ENCODE data around the gene PDE7B.
"Not testable (repeated sequence)": the region's sequence is repeated elsewhere in the genome, so short reads cannot be mapped to it uniquely, and the experiment has no call there.

PDE7B gene

DNA sequence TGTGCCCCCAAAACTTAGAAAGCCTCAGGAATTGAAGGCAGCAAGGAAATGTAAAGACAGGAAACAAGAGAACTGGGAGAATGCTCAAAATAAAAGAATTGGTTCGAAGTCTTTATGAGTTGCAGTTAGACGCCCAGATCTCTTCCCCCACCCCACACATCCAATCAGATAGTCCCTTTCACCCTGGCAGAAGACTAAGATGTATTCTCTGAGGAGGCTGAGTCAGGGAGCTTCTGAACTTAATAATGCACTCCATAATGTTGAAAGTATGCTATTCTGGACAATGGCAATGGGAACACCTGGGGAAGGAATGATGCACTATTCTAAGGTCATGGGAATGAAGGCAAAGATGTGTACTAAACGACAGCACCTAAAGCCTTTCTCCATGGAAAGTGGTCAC is 225.0 kb downstream of the PDE7B start:
- no peak for DNase-seq (ENCODE audit: low spot score)

DNA sequence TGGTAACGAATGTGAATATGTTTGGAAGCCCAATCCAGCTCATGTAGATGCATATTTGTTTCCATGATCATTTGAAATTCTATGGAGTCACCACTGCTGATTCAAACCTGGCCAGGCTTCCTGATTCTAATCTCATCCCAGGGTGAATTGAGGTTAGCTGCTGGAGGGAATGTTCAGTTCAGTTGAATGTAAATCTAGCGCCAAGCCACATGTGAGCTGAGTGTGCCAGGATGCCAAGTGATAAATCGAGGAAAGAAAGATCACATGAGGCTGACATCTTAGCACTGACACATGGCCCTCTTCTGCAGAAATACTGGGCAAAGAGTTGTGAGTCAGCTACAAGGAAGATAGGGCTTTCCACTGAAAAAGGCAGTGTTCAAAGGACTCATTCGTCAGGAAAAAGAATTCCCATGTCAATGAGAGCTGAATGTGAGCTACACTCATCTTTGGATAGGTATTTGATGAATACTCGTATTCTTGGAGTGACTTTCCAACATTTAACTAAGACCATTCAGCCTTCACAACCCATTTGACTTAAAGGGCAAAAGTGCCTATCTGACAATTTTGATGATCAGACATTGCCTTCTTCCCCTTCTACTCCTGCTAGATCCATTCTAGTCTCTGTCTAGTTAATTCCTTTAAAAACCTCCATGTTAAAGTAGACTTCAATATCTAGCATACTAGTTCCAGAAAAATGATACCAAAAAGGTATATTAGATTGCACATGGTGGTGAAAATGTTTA is 226.5 kb downstream of the PDE7B start:
- peak; percentile 71 for DNase-seq (ENCODE audit: low spot score)

DNA sequence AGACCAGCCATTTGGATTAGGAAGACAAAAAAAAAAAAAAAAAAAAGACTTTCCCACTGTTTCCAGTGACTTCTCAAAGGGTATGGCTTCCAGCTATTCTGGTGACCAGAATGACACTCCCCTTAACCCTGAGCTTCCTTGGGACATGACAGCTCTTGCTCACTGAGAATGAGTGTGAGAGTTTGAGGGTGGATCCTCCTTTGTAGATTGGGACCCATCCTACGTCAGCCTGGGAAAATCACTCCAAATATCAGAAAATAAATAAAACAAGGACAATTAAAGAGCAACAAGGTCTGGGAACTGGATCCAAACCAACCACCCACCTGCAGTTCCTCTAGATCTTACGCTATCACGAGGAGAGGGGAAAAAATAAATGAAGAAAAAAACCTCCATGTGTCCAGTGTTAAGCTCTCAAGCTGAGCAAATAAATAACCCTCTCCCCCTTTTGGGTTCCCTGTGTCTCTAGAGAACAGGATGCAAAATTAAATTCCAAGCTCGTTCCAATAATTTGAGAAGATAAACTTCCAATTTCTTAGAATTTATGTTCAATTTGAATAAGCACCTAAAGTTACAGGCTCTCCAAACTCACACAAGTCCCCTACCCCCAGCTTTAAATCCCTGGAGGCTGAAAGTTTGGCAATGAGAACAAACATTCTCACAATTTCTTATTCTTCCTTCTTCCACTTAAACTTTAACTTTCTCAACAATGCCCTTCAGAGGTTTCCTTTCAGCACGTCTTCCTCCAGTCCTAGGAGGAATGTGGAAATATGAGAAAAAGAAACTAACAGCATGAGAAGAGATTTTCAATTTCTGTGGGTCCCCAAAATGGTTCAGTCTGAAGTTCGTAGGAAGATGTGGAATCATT is 228.4 kb downstream of the PDE7B start:
- DNase-seq (ENCODE audit: low spot score) = no peak

DNA sequence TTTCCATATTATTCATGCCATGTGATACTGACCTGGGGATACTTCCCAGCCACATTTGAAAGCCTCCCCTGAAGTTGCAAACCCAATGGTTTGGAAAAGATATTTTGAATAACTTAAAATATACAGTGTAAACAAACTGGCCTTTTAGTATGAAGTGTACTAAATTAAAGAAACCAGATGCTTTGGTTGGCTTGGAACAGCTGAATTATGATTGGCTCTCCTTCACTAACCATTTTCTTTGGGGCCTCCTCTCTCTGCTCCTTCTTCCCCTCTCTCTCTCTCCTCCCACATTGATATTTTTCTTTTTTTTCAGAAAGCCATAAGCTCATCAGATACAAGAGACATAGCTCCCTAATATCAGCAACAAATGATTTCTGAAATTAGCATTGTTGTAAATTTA is 232.0 kb downstream of the PDE7B start:
- no peak for DNase-seq (ENCODE audit: low spot score)

DNA sequence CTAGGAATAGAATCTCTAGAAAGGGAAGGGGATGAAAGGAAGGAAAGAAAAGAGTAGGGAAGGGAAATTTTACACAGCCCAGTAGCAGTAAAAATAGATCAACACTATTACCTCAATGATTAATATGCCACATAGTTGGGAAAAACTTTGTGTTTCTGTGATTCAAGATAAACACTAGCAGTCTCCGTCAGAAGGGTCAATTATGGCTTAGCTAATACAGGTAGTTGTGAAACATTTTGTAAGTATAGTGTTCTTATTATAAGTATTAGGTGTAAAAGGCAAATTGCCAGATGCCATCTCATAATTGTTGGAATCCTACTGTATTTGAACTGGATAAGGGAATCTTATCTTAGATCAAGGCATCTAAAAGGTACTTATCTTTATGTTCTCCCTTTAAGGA is 232.9 kb downstream of the PDE7B start:
- no peak for DNase-seq (ENCODE audit: low spot score)

DNA sequence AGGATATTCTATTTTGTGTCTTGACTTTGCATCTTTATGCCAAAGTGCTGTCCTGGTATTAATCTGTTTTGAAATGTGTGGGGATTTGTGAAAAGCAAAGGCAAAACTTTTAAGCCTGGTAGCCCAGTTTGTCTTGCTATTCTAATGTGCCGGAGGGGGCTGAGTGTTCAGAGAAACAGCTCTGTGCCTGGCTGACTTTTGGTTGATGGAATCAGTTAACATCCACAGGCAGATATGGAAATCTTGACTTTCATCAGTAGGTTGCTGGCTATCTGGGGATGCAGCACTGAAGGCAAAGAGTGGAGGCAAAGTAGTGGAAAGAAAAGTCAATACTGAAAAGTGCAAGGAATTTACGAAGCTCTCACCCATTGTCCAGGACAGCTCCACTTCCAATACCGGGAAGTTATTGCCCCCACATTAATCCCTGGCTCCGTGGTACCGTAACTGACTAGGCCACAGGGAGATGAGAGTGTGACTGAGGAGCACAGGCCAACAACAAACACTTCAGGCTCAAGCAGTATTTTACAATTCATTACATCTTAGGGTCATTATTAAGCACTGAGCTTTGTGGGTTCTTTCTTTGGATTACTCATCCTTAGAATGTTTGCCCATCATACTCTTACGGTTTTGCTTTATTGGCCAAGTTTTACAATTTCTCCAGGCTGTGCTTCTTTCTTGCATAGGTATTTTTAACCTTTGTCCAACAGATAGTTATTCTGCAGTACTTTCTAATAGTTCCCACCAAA is 234.0 kb downstream of the PDE7B start:
- no peak for DNase-seq (ENCODE audit: low spot score)

DNA sequence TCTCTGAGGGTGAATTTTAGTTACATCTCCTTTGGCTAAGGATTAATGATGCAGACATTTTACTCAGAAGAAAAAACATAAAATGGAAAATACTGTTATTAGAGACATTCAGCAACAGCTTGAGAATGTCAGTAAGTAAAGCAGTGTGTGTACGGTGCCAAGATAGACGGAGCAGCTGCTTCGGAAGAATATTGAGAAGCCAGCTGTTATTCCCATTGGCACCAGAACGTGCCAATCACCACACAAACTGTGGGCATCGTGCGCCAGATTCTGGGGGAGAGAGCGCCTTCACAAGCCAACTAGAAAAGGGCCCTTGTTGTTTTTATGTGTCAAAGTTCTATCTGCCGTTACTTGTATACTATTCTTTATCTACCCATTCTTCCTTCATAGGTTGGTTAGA is 235.2 kb downstream of the PDE7B start:
- DNase-seq (ENCODE audit: low spot score) = no peak

- DNase-seq (ENCODE audit: low spot score) = no peak
Measured at GRCh38 chr6:136087986-136088385, 236.5 kb downstream of the PDE7B start.

GRCh38 chr6:136088693-136089092 is 237.2 kb downstream of the PDE7B start:
- no peak for DNase-seq (ENCODE audit: low spot score)

DNA sequence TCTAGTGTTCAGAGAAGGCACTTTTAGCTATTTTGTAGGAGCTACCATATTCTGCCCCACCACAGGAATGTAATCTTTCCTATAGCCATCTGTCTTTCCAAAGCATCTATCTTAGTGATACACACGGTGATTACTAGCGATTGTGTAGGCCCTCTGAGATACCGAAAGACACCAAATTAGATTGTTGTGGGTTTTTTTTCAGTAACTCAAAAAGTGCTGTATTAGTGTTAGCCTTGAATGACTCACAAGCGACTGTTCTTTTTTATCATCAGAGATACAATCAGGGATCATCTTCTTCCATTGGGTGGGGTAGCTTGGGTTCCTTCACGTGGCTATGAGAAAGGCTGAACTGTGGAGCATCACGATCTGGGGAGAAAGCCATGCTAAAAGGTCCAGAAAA is 238.4 kb downstream of the PDE7B start:
- no peak for DNase-seq (ENCODE audit: low spot score)

- DNase-seq (ENCODE audit: low spot score) = no peak
Measured at GRCh38 chr6:136090929-136091328, 239.4 kb downstream of the PDE7B start.

DNA sequence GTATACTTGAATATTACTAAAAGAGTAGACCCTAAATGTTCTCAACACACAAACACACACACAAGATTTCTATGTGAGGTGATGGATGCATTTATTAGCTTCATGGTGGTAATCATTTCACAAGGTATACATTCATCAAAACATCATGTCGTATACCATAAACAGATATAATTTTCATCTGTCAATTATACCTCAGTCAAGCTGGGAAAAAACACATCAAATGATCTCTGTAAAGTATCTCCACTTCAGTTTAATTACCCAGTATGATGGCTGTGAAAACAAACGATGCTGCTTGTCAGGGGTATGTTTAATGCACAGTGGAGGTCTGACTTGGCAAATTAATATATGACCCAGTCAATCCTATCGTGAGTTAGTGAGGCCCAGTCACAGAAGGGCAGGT is 241.4 kb downstream of the PDE7B start:
- DNase-seq (ENCODE audit: low spot score) = no peak

- no peak for DNase-seq (ENCODE audit: low spot score)
Measured at GRCh38 chr6:136093835-136094234, 242.3 kb downstream of the PDE7B start.

- DNase-seq (ENCODE audit: low spot score) = no peak
Measured at GRCh38 chr6:136094812-136095211, 243.3 kb downstream of the PDE7B start.

DNA sequence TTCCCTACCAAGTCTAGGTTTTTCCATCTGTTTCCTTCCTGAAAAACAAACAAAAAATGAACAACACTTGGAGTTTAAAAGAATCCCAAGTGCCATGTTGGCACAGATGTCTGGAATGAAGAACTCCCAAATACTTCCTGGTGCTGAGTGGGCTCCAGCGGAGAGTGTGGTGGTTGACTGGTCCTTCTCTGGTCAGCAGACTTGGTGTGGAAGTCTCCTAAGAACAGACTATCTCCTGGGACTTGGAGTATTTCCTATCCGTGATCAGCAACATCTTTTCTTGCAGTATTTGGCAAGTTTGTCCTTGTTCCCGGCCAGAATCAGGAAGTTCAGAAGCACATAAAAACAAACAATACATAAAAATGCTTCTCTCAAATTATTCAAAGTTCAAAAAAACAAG is 244.5 kb downstream of the PDE7B start:
- DNase-seq (ENCODE audit: low spot score) = no peak

- DNase-seq (ENCODE audit: low spot score) = no peak
Measured at GRCh38 chr6:136102991-136103688, 251.6 kb downstream of the PDE7B start.

GRCh38 chr6:136103763-136104311 is 252.3 kb downstream of the PDE7B start:
- no peak for DNase-seq (ENCODE audit: low spot score)

DNA sequence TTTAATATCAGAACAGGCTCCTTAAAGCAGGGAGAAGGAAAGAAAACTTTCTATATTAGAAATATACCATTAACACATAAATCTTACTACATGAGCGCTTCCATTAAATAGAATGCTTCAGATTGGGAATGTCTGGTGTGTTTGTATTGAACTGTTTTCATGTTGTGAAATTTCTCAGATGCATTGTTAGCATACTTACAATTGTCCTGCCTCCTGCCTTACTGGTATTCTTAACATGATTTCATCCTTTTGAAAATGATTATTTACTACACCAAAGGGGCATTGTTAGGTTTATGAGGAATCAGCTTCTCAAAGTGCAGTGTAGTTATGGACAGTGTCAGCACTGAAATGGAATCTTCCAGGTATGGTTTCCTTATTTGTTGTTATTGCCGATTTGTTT is 253.1 kb downstream of the PDE7B start:
- no peak for DNase-seq (ENCODE audit: low spot score)

DNA sequence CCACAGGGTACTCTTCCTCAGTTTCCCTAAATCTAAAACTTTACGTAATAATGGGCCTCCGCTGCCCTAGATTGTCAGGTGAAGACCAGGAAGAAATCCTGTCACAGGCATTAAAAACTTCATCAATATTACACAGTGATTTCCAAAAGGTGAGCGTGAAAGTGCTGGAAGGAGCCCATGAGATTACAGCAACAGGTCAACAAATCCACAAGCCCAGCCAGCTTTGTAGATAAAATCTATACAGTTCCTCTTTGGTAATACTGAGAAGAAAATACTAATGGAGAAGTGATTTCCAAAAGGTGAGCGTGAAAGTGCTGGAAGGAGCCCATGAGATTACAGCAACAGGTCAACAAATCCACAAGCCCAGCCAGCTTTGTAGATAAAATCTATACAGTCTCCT is 254.3 kb downstream of the PDE7B start:
- not testable (repeated sequence) for DNase-seq (ENCODE audit: low spot score)

DNA sequence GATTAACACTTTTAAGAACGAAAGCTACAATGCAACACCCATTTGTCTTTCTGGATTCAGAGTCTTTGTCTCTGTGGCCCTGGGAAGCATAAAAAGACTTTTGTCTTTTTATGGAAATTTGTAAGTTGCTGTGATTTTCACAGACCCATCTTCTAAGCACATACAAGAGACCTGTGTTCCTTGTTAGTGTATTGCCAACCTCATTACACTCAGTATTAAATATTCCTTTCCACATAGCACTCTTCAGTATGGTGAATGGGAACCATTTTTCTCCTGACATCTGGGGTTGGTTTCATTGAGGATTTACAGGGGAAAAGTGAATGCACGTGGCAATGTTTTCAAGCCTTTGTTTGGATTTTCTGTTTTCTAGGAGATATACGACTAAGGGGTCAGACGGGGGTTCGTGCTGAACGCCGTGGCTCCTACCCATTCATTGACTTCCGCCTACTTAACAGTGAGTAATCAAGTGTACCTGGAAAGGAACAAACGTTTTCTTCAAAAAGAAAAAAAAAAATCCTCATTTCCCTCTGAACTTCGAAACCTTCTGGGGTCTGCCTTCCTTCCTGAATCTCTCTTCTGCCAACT is 257.0 kb downstream of the PDE7B start:
- peak; percentile 79 for DNase-seq (ENCODE audit: low spot score)

GRCh38 chr6:136111831-136112230 is 260.3 kb downstream of the PDE7B start:
- no peak for DNase-seq (ENCODE audit: low spot score)
